Measurements from ENCODE around the gene GRM4.

GRCh38 chr6:34053721-34054120 lies 92.2 kb downstream of the GRM4 start:
- TF ChIP-seq CTCF (IDR thresholded peaks at IDR 0.05) (no peak), POLR2A (IDR thresholded peaks at IDR 0.05) (no peak), EP300 (IDR thresholded peaks at IDR 0.05) (no peak), POLR2AphosphoS5 (IDR thresholded peaks at IDR 0.05) (no peak)
